PC-3 (cell line): Measurements from ENCODE around the gene SLC5A10. TPM values are rescaled to one million over a fixed set of nuclear protein-coding genes. Genes with fewer than 3 reads are reported as not detected.

ENCODE experiments used
- ATAC-seq: fragments of 200-7000 bp; cut with Tn5 transposase; 2 replicates; pipeline ENCODE4 v1.9.1; 2020; ENCODE audit warnings: mild to moderate bottlenecking, moderate library complexity
- BruUV-seq: library from RNA; stranded (reverse); fragments of 400-500 nt; replicated peaks from 2 replicates; lab custom pipeline; 2021; lab: Mats Ljungman, UMichigan
- CTCF ChIA-PET: fragments of 300-600 bp; sonication (Branson Sonifier 250); formaldehyde crosslinking; loops from one replicate; lab custom pipeline; 2022; ENCODE audit warnings: antibody characterized with exemption; lab: Charles Lee
- POLR2A ChIA-PET: fragments of 300-600 bp; sonication (Branson Sonifier 250); formaldehyde crosslinking; loops from one replicate; lab custom pipeline; 2022; ENCODE audit warnings: antibody characterized with exemption; ENCODE audit not compliant: unreplicated experiment; lab: Charles Lee
- DNase-seq: peaks from one replicate; pipeline ENCODE4 v3.0.0-alpha.2; 2015
- H2AFZ ChIP-seq: fragments of 300-600 bp; sonication (generic); 2 replicates; pipeline ENCODE4 v1.6.0; 2016; ENCODE audit warnings: antibody characterized with exemption, low read length
- H3F3A ChIP-seq: fragments of 300-600 bp; sonication (generic); one replicate; pipeline ENCODE4 v1.6.0; 2017; ENCODE audit warnings: antibody characterized with exemption, low read length, control low read depth, mild to moderate bottlenecking; ENCODE audit not compliant: unreplicated experiment
- H3K27ac ChIP-seq: fragments of 300-600 bp; sonication (generic); 2 replicates; pipeline ENCODE4 v1.5.1; 2016; ENCODE audit warnings: mild to moderate bottlenecking, low read length
- H3K27me3 ChIP-seq: fragments of 300-600 bp; sonication (generic); 2 replicates; pipeline ENCODE4 v1.6.1; 2016; ENCODE audit warnings: low read length, mixed read lengths
- H3K36me3 ChIP-seq: fragments of 300-600 bp; sonication (generic); 2 replicates; pipeline ENCODE4 v1.6.1; 2016; ENCODE audit warnings: low read depth, mixed run types, low read length, mixed read lengths
- H3K4me1 ChIP-seq: fragments of 300-600 bp; sonication (generic); 2 replicates; pipeline ENCODE4 v1.5.1; 2016; ENCODE audit warnings: low read length; ENCODE audit not compliant: insufficient read depth
- H3K4me2 ChIP-seq: fragments of 300-600 bp; sonication (generic); 2 replicates; pipeline ENCODE4 v1.6.0; 2016; ENCODE audit warnings: low read length
- H3K4me3 ChIP-seq: fragments of 300-600 bp; sonication (generic); 2 replicates; pipeline ENCODE4 v1.5.1; 2016; ENCODE audit warnings: mild to moderate bottlenecking, low read length, mixed read lengths
- H3K79me2 ChIP-seq: fragments of 300-600 bp; sonication (generic); 2 replicates; pipeline ENCODE4 v1.6.1; 2017; ENCODE audit warnings: low read length, mixed read lengths
- H3K9ac ChIP-seq: fragments of 300-600 bp; sonication (generic); 2 replicates; pipeline ENCODE4 v1.6.0; 2016; ENCODE audit warnings: mild to moderate bottlenecking, low read length
- H3K9me2 ChIP-seq: fragments of 300-600 bp; sonication (generic); replicated peaks from 2 replicates; pipeline ENCODE4 v1.6.1; 2016; ENCODE audit warnings: mixed run types, low read length, mixed read lengths
- H3K9me3 ChIP-seq: fragments of 300-600 bp; sonication (generic); 2 replicates; pipeline ENCODE4 v1.6.1; 2016; ENCODE audit warnings: low read length, mixed read lengths
- H4K20me1 ChIP-seq: fragments of 300-600 bp; sonication (generic); 2 replicates; pipeline ENCODE4 v1.6.1; 2016; ENCODE audit warnings: low read length, mixed read lengths
- CTCF ChIP-seq: fragments of 300-600 bp; sonication (generic); conservative IDR thresholded peaks from 2 replicates; pipeline ENCODE4 v1.5.1; 2017; ENCODE audit warnings: antibody characterized with exemption, low read depth, mild to moderate bottlenecking, low read length
- EZH2 ChIP-seq: fragments of 300-600 bp; sonication (generic); IDR thresholded peaks from one replicate; pipeline ENCODE4 v1.6.1; 2017; ENCODE audit warnings: antibody characterized with exemption, mild to moderate bottlenecking, low read length; ENCODE audit not compliant: unreplicated experiment
- EZH2phosphoT487 ChIP-seq: fragments of 300-600 bp; sonication (generic); IDR thresholded peaks from 2 replicates; pipeline ENCODE4 v1.6.1; 2018; ENCODE audit warnings: mild to moderate bottlenecking, antibody characterized with exemption, low read length, borderline replicate concordance
- intact Hi-C: fragments of 100-400 bp; cut with micrococcal nuclease; formaldehyde crosslinking; loops from 2 replicates; pipeline ENCODE4 v1.9.0; 2023
- total RNA-seq: library from RNA; depleted of rRNA; stranded (reverse); fragments of >200 nt; gene quantifications from 2 replicates; pipeline ENCODE4 v1.2.3, GENCODE V29; 2014

The SLC5A10 gene
- total RNA-seq, 1 experiment from 2014 or later: not detected

- Histone ChIP-seq H3K27me3 (no peaks in the 10 kb centered on the region), H4K20me1 (no peaks in the 10 kb centered on the region), H3K36me3 (no peaks in the 10 kb centered on the region), H3K79me2 (no peaks in the 10 kb centered on the region), H3F3A (no peaks in the 10 kb centered on the region), H2AFZ (no peak overlapping the region), H3K9ac (no peak overlapping the region), H3K4me1 (no peaks in the 10 kb centered on the region), H3K27ac (no peak overlapping the region), H3K9me2 (no peaks in the 10 kb centered on the region), H3K4me3 (no peak overlapping the region), H3K9me3 (no peaks in the 10 kb centered on the region), H3K4me2 (no peak overlapping the region)
- POLR2A ChIA-PET: interaction anchor here (0.5 kb wide), 1 partner anchor 14 kb away, joined by 3 read pairs; no protein-coding TSS in a partner anchor
- CTCF ChIA-PET: interaction anchor here (0.6 kb wide), 1 partner anchor 741 kb away, joined by 4 read pairs; no protein-coding TSS in a partner anchor
- TF ChIP-seq EZH2 (no peak), EZH2phosphoT487 (no peak), CTCF (no peak)
- DNase-seq (no peak), ATAC-seq (no peak)
- intact Hi-C loops: no loop called here
- BruUV-seq: no TSS peak
Observed at GRCh38 chr17:18959071-18959844, 7.3 kb downstream of the SLC5A10 start.

GRCh38 chr17:18959845-18960240, 7.9 kb downstream of the SLC5A10 start:
- H3K9ac ChIP-seq: no peak overlapping the region
- H3K4me3 ChIP-seq: no peak overlapping the region
- no peaks in the 10 kb centered on the region for H3K9me2 ChIP-seq
- no peak for ATAC-seq
- no peak overlapping the region for H2AFZ ChIP-seq
- H3K36me3 ChIP-seq: no peaks in the 10 kb centered on the region
- no TSS peak for BruUV-seq
- H3K4me2 ChIP-seq: no peak overlapping the region
- H3K27me3 ChIP-seq: no peaks in the 10 kb centered on the region
- no peaks in the 10 kb centered on the region for H3K9me3 ChIP-seq
- no peaks in the 10 kb centered on the region for H3K4me1 ChIP-seq
- no peak overlapping the region for H3K27ac ChIP-seq
- TF ChIP-seq CTCF (no peak), EZH2 (no peak), EZH2phosphoT487 (no peak)
- no peak for DNase-seq
- intact Hi-C loops: no loop called here
- POLR2A ChIA-PET: interaction anchor here (0.5 kb wide), 1 partner anchor 13 kb away, joined by 3 read pairs; no protein-coding TSS in a partner anchor
- no peaks in the 10 kb centered on the region for H4K20me1 ChIP-seq
- H3F3A ChIP-seq: no peaks in the 10 kb centered on the region
- no peaks in the 10 kb centered on the region for H3K79me2 ChIP-seq
- CTCF ChIA-PET: interaction anchor here (0.6 kb wide), 1 partner anchor 742 kb away, joined by 4 read pairs; no protein-coding TSS in a partner anchor

GRCh38 chr17:18960241-18960665, 8.3 kb downstream of the SLC5A10 start:
- Histone ChIP-seq H3K9me3 (no peaks in the 10 kb centered on the region), H3K27ac (no peak overlapping the region), H3K4me2 (no peak overlapping the region), H3K4me1 (no peaks in the 10 kb centered on the region), H3F3A (no peaks in the 10 kb centered on the region), H3K36me3 (no peaks in the 10 kb centered on the region), H3K27me3 (no peaks in the 10 kb centered on the region), H2AFZ (no peak overlapping the region), H3K4me3 (no peak overlapping the region), H3K9ac (no peak overlapping the region), H4K20me1 (no peaks in the 10 kb centered on the region), H3K79me2 (no peaks in the 10 kb centered on the region), H3K9me2 (no peaks in the 10 kb centered on the region)
- ChIA-PET CTCF (interaction anchor here (0.6 kb wide), 1 partner anchor 742 kb away, joined by 4 read pairs; no protein-coding TSS in a partner anchor), POLR2A (no interaction called here)
- TF ChIP-seq EZH2 (no peak), CTCF (no peak), EZH2phosphoT487 (no peak)
- ATAC-seq (no peak), DNase-seq (no peak)
- intact Hi-C loops: no loop called here
- no TSS peak for BruUV-seq
